Astrocyte of the spinal cord (primary cell): ENCODE data around the gene VPS4A.

Experiments used
- DNase-seq: peaks from one replicate; pipeline ENCODE4 v3.0.0; 2011; ENCODE audit warnings: low read depth, low spot score
- H3K4me3 ChIP-seq: 2 replicates; pipeline ENCODE4 v1.5.1; 2011; ENCODE audit warnings: low read depth, mild to moderate bottlenecking, low read length, moderate library complexity
- in situ Hi-C: cut with HindIII; loops from 2 replicates; pipeline ENCODE4 v1.10.0; 2017; ENCODE audit warnings: low sequenced_read_pairs
- TF ChIP-seq, protein P1 (sequence below): IDR thresholded peaks from 2 replicates; pipeline ENCODE4 v1.5.1; 2012; ENCODE audit warnings: low read depth, mild to moderate bottlenecking, low read length, inconsistent platforms

The VPS4A gene

GRCh38 chr16:69314534-69314933 is 3.4 kb downstream of the VPS4A start:
- in situ Hi-C loops, result no loop called here
- TF ChIP-seq, protein P1, sequence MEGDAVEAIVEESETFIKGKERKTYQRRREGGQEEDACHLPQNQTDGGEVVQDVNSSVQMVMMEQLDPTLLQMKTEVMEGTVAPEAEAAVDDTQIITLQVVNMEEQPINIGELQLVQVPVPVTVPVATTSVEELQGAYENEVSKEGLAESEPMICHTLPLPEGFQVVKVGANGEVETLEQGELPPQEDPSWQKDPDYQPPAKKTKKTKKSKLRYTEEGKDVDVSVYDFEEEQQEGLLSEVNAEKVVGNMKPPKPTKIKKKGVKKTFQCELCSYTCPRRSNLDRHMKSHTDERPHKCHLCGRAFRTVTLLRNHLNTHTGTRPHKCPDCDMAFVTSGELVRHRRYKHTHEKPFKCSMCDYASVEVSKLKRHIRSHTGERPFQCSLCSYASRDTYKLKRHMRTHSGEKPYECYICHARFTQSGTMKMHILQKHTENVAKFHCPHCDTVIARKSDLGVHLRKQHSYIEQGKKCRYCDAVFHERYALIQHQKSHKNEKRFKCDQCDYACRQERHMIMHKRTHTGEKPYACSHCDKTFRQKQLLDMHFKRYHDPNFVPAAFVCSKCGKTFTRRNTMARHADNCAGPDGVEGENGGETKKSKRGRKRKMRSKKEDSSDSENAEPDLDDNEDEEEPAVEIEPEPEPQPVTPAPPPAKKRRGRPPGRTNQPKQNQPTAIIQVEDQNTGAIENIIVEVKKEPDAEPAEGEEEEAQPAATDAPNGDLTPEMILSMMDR, result no peak
- no peak overlapping the region for H3K4me3 ChIP-seq
- DNase-seq, result no peak

DNA sequence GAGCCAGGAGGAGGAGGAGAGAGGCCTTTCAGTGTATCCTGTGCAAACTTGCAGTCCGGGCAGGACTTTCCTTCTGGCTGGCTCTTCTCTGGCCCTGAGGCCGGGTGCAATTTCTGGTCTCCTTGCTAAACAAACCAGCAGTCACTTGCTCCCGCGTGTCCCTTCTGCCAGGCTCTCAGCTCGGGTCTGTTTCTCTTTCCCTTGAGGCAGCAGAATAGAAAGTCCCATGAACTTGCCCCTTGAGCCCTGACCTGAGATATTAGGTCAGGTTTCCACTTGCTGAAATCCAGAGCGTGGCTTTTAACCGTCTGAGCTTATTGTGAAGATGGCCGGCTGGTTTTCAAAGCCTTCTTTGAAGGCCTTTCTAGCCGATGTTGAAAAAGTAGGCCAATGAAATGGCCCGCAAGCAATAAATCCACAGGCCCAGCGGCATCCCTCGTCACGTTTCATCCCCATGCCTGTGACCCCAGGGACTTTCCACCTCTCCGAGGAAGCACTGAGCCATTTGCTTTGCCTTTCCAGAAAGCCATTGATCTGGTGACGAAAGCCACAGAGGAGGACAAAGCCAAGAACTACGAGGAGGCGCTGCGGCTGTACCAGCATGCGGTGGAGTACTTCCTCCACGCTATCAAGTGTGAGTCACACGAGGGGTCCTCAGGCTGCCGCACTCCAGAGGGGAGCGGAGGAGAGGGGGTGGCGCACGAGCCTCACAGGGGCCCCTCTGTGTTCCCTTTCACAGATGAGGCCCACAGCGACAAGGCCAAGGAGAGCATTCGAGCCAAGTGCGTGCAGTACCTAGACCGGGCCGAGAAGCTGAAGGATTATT is 4.5 kb downstream of the VPS4A start:
- DNase-seq, result peak; percentile 17
- TF ChIP-seq, protein P1, result no peak
- no peak overlapping the region for H3K4me3 ChIP-seq
- in situ Hi-C loops, result no loop called here

GRCh38 chr16:69316595-69317034 is 5.5 kb downstream of the VPS4A start:
- H3K4me3 ChIP-seq, result no peak overlapping the region
- TF ChIP-seq, protein P1, result no peak
- in situ Hi-C loops, result no loop called here
- DNase-seq, result no peak

GRCh38 chr16:69318177-69318910 is 7.2 kb downstream of the VPS4A start:
- no peak for DNase-seq
- H3K4me3 ChIP-seq, result no peak overlapping the region
- in situ Hi-C loops, result no loop called here
- TF ChIP-seq, protein P1, result no peak

GRCh38 chr16:69318911-69319289 is 7.8 kb downstream of the VPS4A start:
- DNase-seq, result no peak
- TF ChIP-seq, protein P1, result no peak
- in situ Hi-C loops, result no loop called here

GRCh38 chr16:69319381-69319780 is 8.2 kb downstream of the VPS4A start:
- no peak for DNase-seq
- no peak overlapping the region for H3K4me3 ChIP-seq
- TF ChIP-seq, protein P1, result no peak
- in situ Hi-C loops, result no loop called here

More at GRCh38 chr16:69318911-69319289, 7.8 kb downstream of the VPS4A start:
- no peak overlapping the region for H3K4me3 ChIP-seq
